GM19099 (cell line): Measurements from ENCODE around the gene NR2E3.

ENCODE experiments used
- POLR2A ChIP-seq: IDR thresholded peaks from 3 replicates; pipeline ENCODE4 v1.6.1; 2011; ENCODE audit warnings: low read depth; ENCODE audit not compliant: insufficient read length; ENCODE audit errors: extremely low read depth

NR2E3 gene

GRCh38 chr15:71810256-71811035 is at the start of gene NR2E3:
TSS of gene NR2E3 (plus strand) at chr15:71810554. CDS start at chr15:71810744, 190 bp downstream.
- no peak for TF ChIP-seq POLR2A

- TF ChIP-seq POLR2A = no peak
These were observed 49.5 kb upstream of the NR2E3 start for GRCh38 chr15:71760852-71761251.

- TF ChIP-seq POLR2A = no peak
These were observed 48.7 kb upstream of the NR2E3 start for GRCh38 chr15:71761649-71762048.

- TF ChIP-seq POLR2A = no peak
These were observed 42.2 kb upstream of the NR2E3 start for GRCh38 chr15:71768184-71768583.

- TF ChIP-seq POLR2A = no peak
These were observed 37.0 kb upstream of the NR2E3 start for GRCh38 chr15:71773206-71773859.

- TF ChIP-seq POLR2A = no peak
These were observed 34.5 kb upstream of the NR2E3 start for GRCh38 chr15:71775856-71776255.

GRCh38 chr15:71776304-71776703 is 34.0 kb upstream of the NR2E3 start:
- no peak for TF ChIP-seq POLR2A

GRCh38 chr15:71777216-71777943 is 33.0 kb upstream of the NR2E3 start:
- no peak for TF ChIP-seq POLR2A

GRCh38 chr15:71779073-71779797 is 31.1 kb upstream of the NR2E3 start:
- no peak for TF ChIP-seq POLR2A

GRCh38 chr15:71780115-71780976 is 30.0 kb upstream of the NR2E3 start:
- no peak for TF ChIP-seq POLR2A

GRCh38 chr15:71781179-71781964 is 29.0 kb upstream of the NR2E3 start:
- TF ChIP-seq POLR2A = no peak

GRCh38 chr15:71781965-71782265 is 28.4 kb upstream of the NR2E3 start:
- no peak for TF ChIP-seq POLR2A

- no peak for TF ChIP-seq POLR2A
These were observed 27.8 kb upstream of the NR2E3 start for GRCh38 chr15:71782422-71783165.
